Measurements from ENCODE around the gene IL21.

DNA sequence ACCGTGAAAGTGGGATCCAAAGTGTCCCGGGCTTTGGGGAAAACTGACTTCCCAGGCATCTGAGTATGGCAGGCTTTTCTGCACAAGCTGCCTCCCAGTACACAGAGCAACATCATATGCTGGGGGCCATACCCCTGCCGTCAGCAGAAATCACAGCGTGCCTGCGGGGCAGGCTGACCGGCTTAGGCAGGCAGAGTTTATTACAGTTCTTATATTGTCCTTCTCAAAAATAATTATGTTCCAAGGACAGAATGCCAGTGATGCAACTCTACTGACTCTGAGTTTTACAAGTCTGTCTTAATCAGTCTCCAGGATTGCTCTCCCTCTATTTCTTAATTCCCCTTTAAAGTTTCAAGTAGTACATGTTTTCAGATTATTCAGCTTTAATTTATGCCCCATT lies 37.0 kb downstream of the IL21 start:
- TF ChIP-seq, protein P1, sequence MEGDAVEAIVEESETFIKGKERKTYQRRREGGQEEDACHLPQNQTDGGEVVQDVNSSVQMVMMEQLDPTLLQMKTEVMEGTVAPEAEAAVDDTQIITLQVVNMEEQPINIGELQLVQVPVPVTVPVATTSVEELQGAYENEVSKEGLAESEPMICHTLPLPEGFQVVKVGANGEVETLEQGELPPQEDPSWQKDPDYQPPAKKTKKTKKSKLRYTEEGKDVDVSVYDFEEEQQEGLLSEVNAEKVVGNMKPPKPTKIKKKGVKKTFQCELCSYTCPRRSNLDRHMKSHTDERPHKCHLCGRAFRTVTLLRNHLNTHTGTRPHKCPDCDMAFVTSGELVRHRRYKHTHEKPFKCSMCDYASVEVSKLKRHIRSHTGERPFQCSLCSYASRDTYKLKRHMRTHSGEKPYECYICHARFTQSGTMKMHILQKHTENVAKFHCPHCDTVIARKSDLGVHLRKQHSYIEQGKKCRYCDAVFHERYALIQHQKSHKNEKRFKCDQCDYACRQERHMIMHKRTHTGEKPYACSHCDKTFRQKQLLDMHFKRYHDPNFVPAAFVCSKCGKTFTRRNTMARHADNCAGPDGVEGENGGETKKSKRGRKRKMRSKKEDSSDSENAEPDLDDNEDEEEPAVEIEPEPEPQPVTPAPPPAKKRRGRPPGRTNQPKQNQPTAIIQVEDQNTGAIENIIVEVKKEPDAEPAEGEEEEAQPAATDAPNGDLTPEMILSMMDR (IDR thresholded peaks at IDR 0.05), result no peak
- no peak for TF ChIP-seq POLR2AphosphoS5 (IDR thresholded peaks at IDR 0.05)
